ENCODE results near the gene ELK1.
"Not testable (repeated sequence)": the region's sequence is repeated elsewhere in the genome, so short reads cannot be mapped to it uniquely, and the experiment has no call there.

The ELK1 gene

GRCh38 chrX:47650164-47651042, at the start of gene ELK1:
TSS of gene ELK1 (minus strand) at chrX:47650563. CDS start at chrX:47641441, 9,122 bp downstream.
- no peak within 1 kb of the TSS for H3K27ac ChIP-seq (ENCODE audit: low read length)
- no peaks in the 10 kb centered on the region for H3K27me3 ChIP-seq (ENCODE audit: insufficient read depth, low read length)
- H3K4me3 ChIP-seq (ENCODE audit: low read length): peak within 1 kb of the TSS; percentile 76
- H3K4me1 ChIP-seq (ENCODE audit: insufficient read depth, low read length): peaks cover 3% of the 10 kb centered on the region; the same call in 1 of the 2 replicates
- H3K36me3 ChIP-seq (ENCODE audit: insufficient read depth, low read depth, low read length): peaks cover 14% of the 10 kb centered on the region
- peak within 1 kb of the TSS; percentile 79; the same call in 1 of the 2 replicates for H3K9ac ChIP-seq (ENCODE audit: low read depth, low read length)
- H3K9me3 ChIP-seq (ENCODE audit: insufficient read depth, low read depth, low read length): no peaks in the 10 kb centered on the region

- H3K9ac ChIP-seq (ENCODE audit: low read depth, low read length): no peak overlapping the region
- H3K36me3 ChIP-seq (ENCODE audit: insufficient read depth, low read depth, low read length): no peaks in the 10 kb centered on the region
- no peak overlapping the region for H3K27ac ChIP-seq (ENCODE audit: low read length)
- no peaks in the 10 kb centered on the region for H3K27me3 ChIP-seq (ENCODE audit: insufficient read depth, low read length)
- no peak overlapping the region for H3K4me3 ChIP-seq (ENCODE audit: low read length)
- H3K4me1 ChIP-seq (ENCODE audit: insufficient read depth, low read length): no peaks in the 10 kb centered on the region
- peaks cover 7% of the 10 kb centered on the region; the same call in 1 of the 2 replicates for H3K9me3 ChIP-seq (ENCODE audit: insufficient read depth, low read depth, low read length)
Measured at GRCh38 chrX:47697181-47697580, 46.8 kb upstream of the ELK1 start.

- Histone ChIP-seq H3K9ac (ENCODE audit: low read depth, low read length) (no peak overlapping the region), H3K4me3 (ENCODE audit: low read length) (no peak overlapping the region), H3K36me3 (ENCODE audit: insufficient read depth, low read depth, low read length) (no peaks in the 10 kb centered on the region), H3K27me3 (ENCODE audit: insufficient read depth, low read length) (no peaks in the 10 kb centered on the region), H3K9me3 (ENCODE audit: insufficient read depth, low read depth, low read length) (no peaks in the 10 kb centered on the region), H3K4me1 (ENCODE audit: insufficient read depth, low read length) (no peaks in the 10 kb centered on the region), H3K27ac (ENCODE audit: low read length) (no peak overlapping the region)
Measured at GRCh38 chrX:47690175-47690574, 39.8 kb upstream of the ELK1 start.

GRCh38 chrX:47687263-47687662, 36.9 kb upstream of the ELK1 start:
- no peaks in the 10 kb centered on the region for H3K27me3 ChIP-seq (ENCODE audit: insufficient read depth, low read length)
- H3K9me3 ChIP-seq (ENCODE audit: insufficient read depth, low read depth, low read length): no peaks in the 10 kb centered on the region
- H3K4me1 ChIP-seq (ENCODE audit: insufficient read depth, low read length): no peaks in the 10 kb centered on the region
- H3K9ac ChIP-seq (ENCODE audit: low read depth, low read length): no peak overlapping the region
- H3K4me3 ChIP-seq (ENCODE audit: low read length): no peak overlapping the region
- no peak overlapping the region for H3K27ac ChIP-seq (ENCODE audit: low read length)
- H3K36me3 ChIP-seq (ENCODE audit: insufficient read depth, low read depth, low read length): no peaks in the 10 kb centered on the region

- H3K27me3 ChIP-seq (ENCODE audit: insufficient read depth, low read length): no peaks in the 10 kb centered on the region
- no peak overlapping the region for H3K27ac ChIP-seq (ENCODE audit: low read length)
- no peaks in the 10 kb centered on the region for H3K4me1 ChIP-seq (ENCODE audit: insufficient read depth, low read length)
- no peak overlapping the region for H3K9ac ChIP-seq (ENCODE audit: low read depth, low read length)
- no peaks in the 10 kb centered on the region for H3K9me3 ChIP-seq (ENCODE audit: insufficient read depth, low read depth, low read length)
- H3K4me3 ChIP-seq (ENCODE audit: low read length): no peak overlapping the region
- H3K36me3 ChIP-seq (ENCODE audit: insufficient read depth, low read depth, low read length): no peaks in the 10 kb centered on the region
Measured at GRCh38 chrX:47683829-47684205, 33.5 kb upstream of the ELK1 start.

GRCh38 chrX:47683184-47683828, 32.9 kb upstream of the ELK1 start:
- Histone ChIP-seq H3K9me3 (ENCODE audit: insufficient read depth, low read depth, low read length) (no peaks in the 10 kb centered on the region), H3K4me1 (ENCODE audit: insufficient read depth, low read length) (no peaks in the 10 kb centered on the region), H3K36me3 (ENCODE audit: insufficient read depth, low read depth, low read length) (no peaks in the 10 kb centered on the region), H3K27ac (ENCODE audit: low read length) (no peak overlapping the region), H3K27me3 (ENCODE audit: insufficient read depth, low read length) (no peaks in the 10 kb centered on the region), H3K9ac (ENCODE audit: low read depth, low read length) (no peak overlapping the region), H3K4me3 (ENCODE audit: low read length) (no peak overlapping the region)

GRCh38 chrX:47675959-47676859, 25.8 kb upstream of the ELK1 start:
- not testable (repeated sequence) for H3K4me1 ChIP-seq (ENCODE audit: insufficient read depth, low read length); H3K4me3 ChIP-seq (ENCODE audit: low read length); H3K9ac ChIP-seq (ENCODE audit: low read depth, low read length); H3K9me3 ChIP-seq (ENCODE audit: insufficient read depth, low read depth, low read length); H3K27me3 ChIP-seq (ENCODE audit: insufficient read depth, low read length); H3K36me3 ChIP-seq (ENCODE audit: insufficient read depth, low read depth, low read length); H3K27ac ChIP-seq (ENCODE audit: low read length)

GRCh38 chrX:47674776-47675175, 24.4 kb upstream of the ELK1 start:
- no peak overlapping the region for H3K27ac ChIP-seq (ENCODE audit: low read length)
- no peak overlapping the region for H3K9ac ChIP-seq (ENCODE audit: low read depth, low read length)
- no peaks in the 10 kb centered on the region for H3K9me3 ChIP-seq (ENCODE audit: insufficient read depth, low read depth, low read length)
- H3K4me3 ChIP-seq (ENCODE audit: low read length): no peak overlapping the region
- no peaks in the 10 kb centered on the region for H3K36me3 ChIP-seq (ENCODE audit: insufficient read depth, low read depth, low read length)
- no peaks in the 10 kb centered on the region for H3K27me3 ChIP-seq (ENCODE audit: insufficient read depth, low read length)
- H3K4me1 ChIP-seq (ENCODE audit: insufficient read depth, low read length): no peaks in the 10 kb centered on the region

GRCh38 chrX:47665797-47666196, 15.4 kb upstream of the ELK1 start:
- not testable (repeated sequence) for H3K9me3 ChIP-seq (ENCODE audit: insufficient read depth, low read depth, low read length); H3K9ac ChIP-seq (ENCODE audit: low read depth, low read length); H3K36me3 ChIP-seq (ENCODE audit: insufficient read depth, low read depth, low read length); H3K27ac ChIP-seq (ENCODE audit: low read length); H3K4me1 ChIP-seq (ENCODE audit: insufficient read depth, low read length); H3K27me3 ChIP-seq (ENCODE audit: insufficient read depth, low read length); H3K4me3 ChIP-seq (ENCODE audit: low read length)

- Histone ChIP-seq H3K9me3 (ENCODE audit: insufficient read depth, low read depth, low read length) (no peaks in the 10 kb centered on the region), H3K27ac (ENCODE audit: low read length) (no peak overlapping the region), H3K27me3 (ENCODE audit: insufficient read depth, low read length) (peaks cover 6% of the 10 kb centered on the region; the same call in 1 of the 2 replicates), H3K4me3 (ENCODE audit: low read length) (no peak overlapping the region), H3K4me1 (ENCODE audit: insufficient read depth, low read length) (no peaks in the 10 kb centered on the region), H3K36me3 (ENCODE audit: insufficient read depth, low read depth, low read length) (no peaks in the 10 kb centered on the region), H3K9ac (ENCODE audit: low read depth, low read length) (no peak overlapping the region)
Measured at GRCh38 chrX:47664737-47665136, 14.4 kb upstream of the ELK1 start.

GRCh38 chrX:47662144-47662657, 11.8 kb upstream of the ELK1 start:
- H3K9ac ChIP-seq (ENCODE audit: low read depth, low read length): no peak overlapping the region
- no peak overlapping the region for H3K4me3 ChIP-seq (ENCODE audit: low read length)

More at GRCh38 chrX:47662144-47662657, 11.8 kb upstream of the ELK1 start:
- peaks cover 5% of the 10 kb centered on the region; the same call in 1 of the 2 replicates for H3K36me3 ChIP-seq (ENCODE audit: insufficient read depth, low read depth, low read length)
- no peak overlapping the region for H3K27ac ChIP-seq (ENCODE audit: low read length)
- peaks cover 10% of the 10 kb centered on the region; the same call in 1 of the 2 replicates for H3K27me3 ChIP-seq (ENCODE audit: insufficient read depth, low read length)
- no peaks in the 10 kb centered on the region for H3K4me1 ChIP-seq (ENCODE audit: insufficient read depth, low read length)
- H3K9me3 ChIP-seq (ENCODE audit: insufficient read depth, low read depth, low read length): no peaks in the 10 kb centered on the region

All from iPS-20b (cell line).